Measurements from ENCODE around the gene C2orf49. TPM values are rescaled to one million over a fixed set of nuclear protein-coding genes. Genes with fewer than 3 reads are reported as not detected.
A peak's percentile ranks its signal among the peaks of the same experiment; 100 is the strongest.

C2orf49 gene
- total RNA-seq, 2 donors from 2014 or later: 18.1 to 22.2 TPM

DNA sequence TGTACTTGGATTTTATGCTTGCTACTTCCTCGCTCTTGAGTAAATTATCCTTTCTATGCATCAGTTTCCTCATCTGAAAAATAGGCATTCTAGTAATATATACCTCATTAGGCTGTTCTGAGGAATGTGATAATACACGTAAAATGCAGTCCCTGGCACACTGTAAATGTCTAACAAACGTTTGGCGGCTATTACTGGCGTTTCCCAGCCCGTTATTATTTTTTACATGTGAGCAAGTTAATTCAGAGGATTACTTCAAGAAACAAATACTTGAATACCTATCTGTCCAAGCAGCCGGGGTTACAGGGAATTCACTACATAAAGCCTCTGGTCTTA is 586 bp upstream of the C2orf49 start:
- H3K27me3 Mint-ChIP-seq (ENCODE audit: insufficient read depth): no peaks in the 10 kb centered on the region
- peaks cover 24% of the 10 kb centered on the region for H3K4me1 Mint-ChIP-seq
- H3K9me3 ChIP-seq (ENCODE audit: control insufficient read depth, low read length): no peaks in the 10 kb centered on the region
- no peaks in the 10 kb centered on the region for H3K9me3 Mint-ChIP-seq
- H3K27me3 ChIP-seq (ENCODE audit: control insufficient read depth, insufficient read depth, low read length, poor library complexity, severe bottlenecking): no peaks in the 10 kb centered on the region
- H3K27ac Mint-ChIP-seq: peak overlapping the region; percentile 100
- peaks cover 18% of the 10 kb centered on the region for H3K36me3 Mint-ChIP-seq (ENCODE audit: low read depth)
- H3K4me3 Mint-ChIP-seq: peak overlapping the region; percentile 95
- H3K9ac ChIP-seq (ENCODE audit: extremely low read depth, low read length, poor library complexity, severe bottlenecking): peak overlapping the region; percentile 99
- 0 to 1% methylated on average over 6 to 7 of the region's 7 CpGs for WGBS, 2 experiments (ENCODE audit: insufficient coverage in 1 of 2, insufficient read length in 1 of 2)
- TF ChIP-seq CTCF (conservative IDR thresholded peaks at IDR 0.05): no peak
- peak overlapping the region; percentile 99 for H3K27ac ChIP-seq (ENCODE audit: low read depth, low read length)
- H3K36me3 ChIP-seq (ENCODE audit: control insufficient read depth, insufficient read depth, low read length): peaks cover 20% of the 10 kb centered on the region
- DNase-seq: no peak
- H3K4me3 ChIP-seq (ENCODE audit: low read length): peak overlapping the region; percentile 88
- H3K4me1 ChIP-seq (ENCODE audit: control insufficient read depth, insufficient read depth, low read length): peaks cover 5% of the 10 kb centered on the region

- H3K9me3 ChIP-seq (ENCODE audit: control insufficient read depth, low read length): no peaks in the 10 kb centered on the region
- Mint-ChIP-seq H3K36me3 (ENCODE audit: low read depth) (peaks cover 26% of the 10 kb centered on the region), H3K4me1 (peaks cover 24% of the 10 kb centered on the region), H3K27ac (peak overlapping the region; percentile 100), H3K4me3 (peak overlapping the region; percentile 95), H3K27me3 (ENCODE audit: insufficient read depth) (no peaks in the 10 kb centered on the region), H3K9me3 (no peaks in the 10 kb centered on the region)
- H3K4me3 ChIP-seq (ENCODE audit: low read length): peak overlapping the region; percentile 92
- 11% methylated on average over 5 of the region's 5 CpGs; no CpG with 5 or more reads in 1 of the 2 experiments for WGBS, 2 experiments (ENCODE audit: insufficient coverage in 1 of 2, insufficient read length in 1 of 2)
- no peak for DNase-seq
- H3K4me1 ChIP-seq (ENCODE audit: control insufficient read depth, insufficient read depth, low read length): peaks cover 5% of the 10 kb centered on the region
- H3K27me3 ChIP-seq (ENCODE audit: control insufficient read depth, insufficient read depth, low read length, poor library complexity, severe bottlenecking): no peaks in the 10 kb centered on the region
- peak overlapping the region; percentile 79 for H3K9ac ChIP-seq (ENCODE audit: extremely low read depth, low read length, poor library complexity, severe bottlenecking)
- H3K27ac ChIP-seq (ENCODE audit: low read depth, low read length): no peak overlapping the region
- H3K36me3 ChIP-seq (ENCODE audit: control insufficient read depth, insufficient read depth, low read length): peaks cover 33% of the 10 kb centered on the region
- no peak for TF ChIP-seq CTCF (conservative IDR thresholded peaks at IDR 0.05)
These were observed 663 bp downstream of the C2orf49 start for GRCh38 chr2:105338020-105338385.

DNA sequence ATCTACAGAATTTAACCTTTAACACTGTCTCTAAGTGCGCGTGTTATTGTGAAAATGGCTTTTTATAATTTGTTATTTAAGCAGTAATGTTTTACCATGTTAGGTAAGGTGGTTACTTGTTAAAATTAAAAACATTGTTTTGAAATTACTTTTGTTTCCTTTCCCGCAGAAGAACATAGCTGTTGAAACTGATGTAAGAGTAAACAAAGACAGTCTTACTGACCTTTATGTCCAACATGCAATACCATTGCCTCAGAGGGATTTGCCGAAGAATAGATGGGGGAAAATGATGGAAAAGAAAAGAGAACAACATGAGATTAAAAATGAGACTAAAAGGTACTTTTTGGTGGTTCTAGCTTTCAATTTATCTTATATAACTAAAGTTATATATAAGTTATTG is 2.1 kb downstream of the C2orf49 start:
- no peak for TF ChIP-seq CTCF (conservative IDR thresholded peaks at IDR 0.05)
- DNase-seq: no peak
- Histone ChIP-seq H3K9ac (ENCODE audit: extremely low read depth, low read length, poor library complexity, severe bottlenecking) (no peak overlapping the region), H3K4me1 (ENCODE audit: control insufficient read depth, insufficient read depth, low read length) (peaks cover 4% of the 10 kb centered on the region), H3K9me3 (ENCODE audit: control insufficient read depth, low read length) (no peaks in the 10 kb centered on the region), H3K4me3 (ENCODE audit: low read length) (peak overlapping the region; percentile 92), H3K27ac (ENCODE audit: low read depth, low read length) (no peak overlapping the region), H3K36me3 (ENCODE audit: control insufficient read depth, insufficient read depth, low read length) (peaks cover 44% of the 10 kb centered on the region), H3K27me3 (ENCODE audit: control insufficient read depth, insufficient read depth, low read length, poor library complexity, severe bottlenecking) (no peaks in the 10 kb centered on the region)
- Mint-ChIP-seq H3K4me1 (peaks cover 19% of the 10 kb centered on the region), H3K27ac (peak overlapping the region; percentile 12), H3K9me3 (no peaks in the 10 kb centered on the region), H3K36me3 (ENCODE audit: low read depth) (peaks cover 32% of the 10 kb centered on the region), H3K4me3 (peak overlapping the region; percentile 95), H3K27me3 (ENCODE audit: insufficient read depth) (no peaks in the 10 kb centered on the region)
- WGBS, 2 experiments (ENCODE audit: insufficient coverage in 1 of 2, insufficient read length in 1 of 2): 93 to 100% methylated on average over 2 to 4 of the region's 4 CpGs
